ENCODE results near the gene CDC42EP5.
A peak's percentile ranks its signal among the peaks of the same experiment; 100 is the strongest.

CDC42EP5 gene

DNA sequence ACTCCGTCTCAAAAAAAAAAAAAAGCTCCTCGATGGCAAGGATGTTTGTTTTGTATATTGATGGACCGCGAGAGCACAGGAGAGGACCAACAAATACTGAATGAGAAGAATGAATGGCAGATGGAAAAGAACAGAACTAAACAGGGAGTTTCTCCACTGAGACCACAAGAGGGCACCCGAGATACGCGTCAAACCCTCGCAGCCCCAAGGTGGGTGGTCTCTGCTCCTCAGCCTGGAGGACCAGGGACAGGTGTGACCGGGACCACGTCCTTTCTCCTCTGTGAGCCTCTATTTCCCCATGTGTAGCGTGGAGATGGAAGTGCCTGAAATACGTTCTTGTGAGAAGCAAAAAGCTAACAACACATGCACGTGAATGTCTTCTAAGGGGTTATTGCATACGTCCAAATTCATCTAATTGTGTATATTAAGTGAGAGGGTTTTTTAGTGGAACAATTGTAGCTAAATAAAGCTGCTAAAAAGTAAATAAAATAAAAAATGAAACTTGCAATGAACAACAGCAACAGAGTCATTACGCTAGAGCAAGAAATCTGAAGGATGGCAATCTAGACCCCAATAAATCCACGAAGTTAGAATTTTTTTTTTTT lies 8.3 kb upstream of the CDC42EP5 start:
- TF ChIP-seq, protein P1, sequence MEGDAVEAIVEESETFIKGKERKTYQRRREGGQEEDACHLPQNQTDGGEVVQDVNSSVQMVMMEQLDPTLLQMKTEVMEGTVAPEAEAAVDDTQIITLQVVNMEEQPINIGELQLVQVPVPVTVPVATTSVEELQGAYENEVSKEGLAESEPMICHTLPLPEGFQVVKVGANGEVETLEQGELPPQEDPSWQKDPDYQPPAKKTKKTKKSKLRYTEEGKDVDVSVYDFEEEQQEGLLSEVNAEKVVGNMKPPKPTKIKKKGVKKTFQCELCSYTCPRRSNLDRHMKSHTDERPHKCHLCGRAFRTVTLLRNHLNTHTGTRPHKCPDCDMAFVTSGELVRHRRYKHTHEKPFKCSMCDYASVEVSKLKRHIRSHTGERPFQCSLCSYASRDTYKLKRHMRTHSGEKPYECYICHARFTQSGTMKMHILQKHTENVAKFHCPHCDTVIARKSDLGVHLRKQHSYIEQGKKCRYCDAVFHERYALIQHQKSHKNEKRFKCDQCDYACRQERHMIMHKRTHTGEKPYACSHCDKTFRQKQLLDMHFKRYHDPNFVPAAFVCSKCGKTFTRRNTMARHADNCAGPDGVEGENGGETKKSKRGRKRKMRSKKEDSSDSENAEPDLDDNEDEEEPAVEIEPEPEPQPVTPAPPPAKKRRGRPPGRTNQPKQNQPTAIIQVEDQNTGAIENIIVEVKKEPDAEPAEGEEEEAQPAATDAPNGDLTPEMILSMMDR (conservative IDR thresholded peaks at IDR 0.05; ENCODE audit: low read depth, low read length): peak; percentile 86
- no peak overlapping the region for H2AFZ ChIP-seq (ENCODE audit: low read depth)
- no peak overlapping the region for H3K27ac ChIP-seq
- no peaks in the 10 kb centered on the region for H3K36me3 ChIP-seq (ENCODE audit: insufficient read depth)
- no peak overlapping the region for H3K9ac ChIP-seq
- no peak overlapping the region for H3K4me3 ChIP-seq (IDR thresholded peaks at IDR 0.05; ENCODE audit: insufficient read depth, low read depth, low read length)
- no peak overlapping the region for H3K4me2 ChIP-seq
- H4K20me1 ChIP-seq (ENCODE audit: insufficient read depth): no peaks in the 10 kb centered on the region
- H3K27me3 ChIP-seq (ENCODE audit: insufficient read depth, low read depth): peaks cover 58% of the 10 kb centered on the region
- no peaks in the 10 kb centered on the region for H3K79me2 ChIP-seq (ENCODE audit: insufficient read depth, low read depth)
- no peaks in the 10 kb centered on the region for H3K4me1 ChIP-seq (ENCODE audit: low read depth, poor library complexity, severe bottlenecking)

DNA sequence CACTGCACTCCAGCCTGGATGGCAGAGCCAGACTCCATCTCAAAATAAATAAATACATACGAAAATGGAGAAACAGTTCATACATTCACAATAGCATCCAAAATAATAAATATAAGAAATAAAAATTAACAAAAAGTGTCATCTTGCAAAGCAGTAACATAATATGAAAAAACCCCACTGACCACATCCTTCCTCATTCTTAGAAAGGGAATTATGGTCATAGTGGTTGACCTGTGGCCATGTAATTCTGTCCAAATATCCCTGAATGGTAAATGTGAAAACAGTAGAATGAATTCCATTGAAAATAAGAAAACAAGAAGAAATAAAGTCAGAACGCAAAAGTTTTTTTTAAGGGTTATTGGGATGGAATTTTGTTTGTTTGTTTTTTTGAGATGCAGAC lies 7.0 kb upstream of the CDC42EP5 start:
- Histone ChIP-seq H3K27me3 (ENCODE audit: insufficient read depth, low read depth) (peaks cover 47% of the 10 kb centered on the region), H4K20me1 (ENCODE audit: insufficient read depth) (no peaks in the 10 kb centered on the region), H3K27ac (no peak overlapping the region), H3K4me3 (IDR thresholded peaks at IDR 0.05; ENCODE audit: insufficient read depth, low read depth, low read length) (no peak overlapping the region), H3K79me2 (ENCODE audit: insufficient read depth, low read depth) (no peaks in the 10 kb centered on the region), H3K9ac (no peak overlapping the region), H3K4me2 (no peak overlapping the region), H3K36me3 (ENCODE audit: insufficient read depth) (no peaks in the 10 kb centered on the region), H2AFZ (ENCODE audit: low read depth) (no peak overlapping the region), H3K4me1 (ENCODE audit: low read depth, poor library complexity, severe bottlenecking) (no peaks in the 10 kb centered on the region)
- TF ChIP-seq, protein P1 (conservative IDR thresholded peaks at IDR 0.05; ENCODE audit: low read depth, low read length): no peak

- no peaks in the 10 kb centered on the region for H4K20me1 ChIP-seq (ENCODE audit: insufficient read depth)
- H3K4me3 ChIP-seq (IDR thresholded peaks at IDR 0.05; ENCODE audit: insufficient read depth, low read depth, low read length): no peak overlapping the region
- H3K27me3 ChIP-seq (ENCODE audit: insufficient read depth, low read depth): peaks cover 48% of the 10 kb centered on the region
- no peak overlapping the region for H3K9ac ChIP-seq
- H2AFZ ChIP-seq (ENCODE audit: low read depth): no peak overlapping the region
- TF ChIP-seq, protein P1 (conservative IDR thresholded peaks at IDR 0.05; ENCODE audit: low read depth, low read length): peak; percentile 82
- H3K36me3 ChIP-seq (ENCODE audit: insufficient read depth): no peaks in the 10 kb centered on the region
- H3K27ac ChIP-seq: no peak overlapping the region
- no peaks in the 10 kb centered on the region for H3K79me2 ChIP-seq (ENCODE audit: insufficient read depth, low read depth)
- H3K4me1 ChIP-seq (ENCODE audit: low read depth, poor library complexity, severe bottlenecking): no peaks in the 10 kb centered on the region
- no peak overlapping the region for H3K4me2 ChIP-seq
Observed at GRCh38 chr19:54478677-54479266, 5.7 kb upstream of the CDC42EP5 start.

DNA sequence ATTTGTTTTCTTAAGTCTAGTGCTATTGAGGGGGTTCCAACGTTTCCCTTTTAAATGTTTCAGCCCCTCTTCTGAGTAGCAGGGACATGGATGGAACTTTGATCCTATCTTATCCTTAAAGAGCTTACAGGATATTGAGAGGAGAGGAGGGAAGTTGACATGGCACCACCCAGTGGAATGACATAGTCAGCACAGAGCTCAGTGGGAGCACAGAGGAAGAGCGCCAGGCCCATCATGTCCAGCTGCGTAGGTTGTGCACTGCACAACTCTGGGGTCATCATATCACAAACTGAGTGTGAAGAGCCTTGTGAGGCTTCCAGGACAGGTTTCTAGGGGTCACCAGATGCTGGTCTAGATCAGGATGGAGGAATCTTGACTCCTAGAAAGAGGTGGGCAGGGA lies 4.6 kb upstream of the CDC42EP5 start:
- Histone ChIP-seq H3K4me2 (no peak overlapping the region), H4K20me1 (ENCODE audit: insufficient read depth) (no peaks in the 10 kb centered on the region), H3K4me3 (IDR thresholded peaks at IDR 0.05; ENCODE audit: insufficient read depth, low read depth, low read length) (no peak overlapping the region), H3K79me2 (ENCODE audit: insufficient read depth, low read depth) (no peaks in the 10 kb centered on the region), H3K27me3 (ENCODE audit: insufficient read depth, low read depth) (peaks cover 44% of the 10 kb centered on the region), H2AFZ (ENCODE audit: low read depth) (no peak overlapping the region), H3K9ac (no peak overlapping the region), H3K4me1 (ENCODE audit: low read depth, poor library complexity, severe bottlenecking) (no peaks in the 10 kb centered on the region), H3K27ac (no peak overlapping the region), H3K36me3 (ENCODE audit: insufficient read depth) (no peaks in the 10 kb centered on the region)
- TF ChIP-seq, protein P1 (conservative IDR thresholded peaks at IDR 0.05; ENCODE audit: low read depth, low read length): no peak
